WTC11 (cell line): Measurements from ENCODE around the gene CYP4F2. TPM values are rescaled to one million over a fixed set of nuclear protein-coding genes. Genes with fewer than 3 reads are reported as not detected.

Experiments
- ATAC-seq: fragments of 200-7000 bp; cut with Tn5 transposase; 2 replicates; pipeline ENCODE4 v1.10.0; 2021; ENCODE audit warnings: mild to moderate bottlenecking, moderate library complexity
- CTCF ChIA-PET: fragments of 300-600 bp; sonication (Branson Sonifier 250); formaldehyde crosslinking; loops from one replicate; lab custom pipeline; 2021; ENCODE audit warnings: antibody characterized with exemption; lab: Charles Lee
- POLR2A ChIA-PET: fragments of 350-600 bp; sonication (Branson Sonifier 250); formaldehyde crosslinking; loops from one replicate; lab custom pipeline; 2021; ENCODE audit warnings: antibody characterized with exemption; lab: Charles Lee
- DNase-seq: peaks from one replicate; pipeline ENCODE4 v3.0.0; 2021; ENCODE audit warnings: low spot score
- H3K27ac Mint-ChIP-seq: 2 replicates; pipeline ENCODE4 v1.8.0; 2021; ENCODE audit warnings: mixed read lengths
- H3K27me3 Mint-ChIP-seq: 2 replicates; pipeline ENCODE4 v1.8.0; 2021; ENCODE audit warnings: low read depth, mild to moderate bottlenecking, moderate library complexity, mixed read lengths
- H3K36me3 Mint-ChIP-seq: 2 replicates; pipeline ENCODE4 v1.8.0; 2021; ENCODE audit warnings: mixed read lengths
- H3K4me1 Mint-ChIP-seq: 2 replicates; pipeline ENCODE4 v1.8.0; 2022; ENCODE audit warnings: mixed read lengths
- H3K4me3 Mint-ChIP-seq: 2 replicates; pipeline ENCODE4 v1.8.0; 2021; ENCODE audit warnings: mild to moderate bottlenecking, moderate library complexity, mixed read lengths
- H3K9me3 Mint-ChIP-seq: 2 replicates; pipeline ENCODE4 v1.8.0; 2021; ENCODE audit warnings: mixed read lengths
- ARID4B ChIP-seq: sonication (generic); formaldehyde crosslinking; IDR thresholded peaks from 2 replicates; pipeline ENCODE4 v1.8.0; 2023; ENCODE audit warnings: missing genetic modification reagents, mild to moderate bottlenecking, borderline replicate concordance
- ATF3 ChIP-seq: sonication (generic); formaldehyde crosslinking; conservative IDR thresholded peaks from 2 replicates; pipeline ENCODE4 v1.8.1; 2022; ENCODE audit warnings: mild to moderate bottlenecking, missing genetic modification reagents
- ESRRA ChIP-seq: sonication (generic); formaldehyde crosslinking; IDR thresholded peaks from 2 replicates; pipeline ENCODE4 v1.8.1; 2022; ENCODE audit warnings: mild to moderate bottlenecking, missing genetic modification reagents, borderline replicate concordance
- ETV6 ChIP-seq: sonication (generic); formaldehyde crosslinking; IDR thresholded peaks from 2 replicates; pipeline ENCODE4 v1.8.1; 2022; ENCODE audit warnings: mild to moderate bottlenecking, missing genetic modification reagents
- FOXJ3 ChIP-seq: sonication (generic); formaldehyde crosslinking; IDR thresholded peaks from 2 replicates; pipeline ENCODE4 v1.9.0; 2021; ENCODE audit warnings: missing genetic modification reagents, mild to moderate bottlenecking, borderline replicate concordance
- FOXK1 ChIP-seq: sonication (generic); formaldehyde crosslinking; IDR thresholded peaks from 2 replicates; pipeline ENCODE4 v1.8.0; 2022; ENCODE audit warnings: mild to moderate bottlenecking, moderate library complexity, missing genetic modification reagents
- GABPB1 ChIP-seq: sonication (generic); formaldehyde crosslinking; IDR thresholded peaks from 2 replicates; pipeline ENCODE4 v1.8.1; 2023; ENCODE audit warnings: mild to moderate bottlenecking, missing genetic modification reagents
- KAT7 ChIP-seq: sonication (generic); formaldehyde crosslinking; IDR thresholded peaks from 2 replicates; pipeline ENCODE4 v1.8.1; 2023; ENCODE audit warnings: missing genetic modification reagents, mild to moderate bottlenecking, borderline replicate concordance
- MXD4 ChIP-seq: fragments of 250-450 bp; sonication (Bioruptor Pico); IDR thresholded peaks from 2 replicates; pipeline ENCODE4 v1.8.0; 2021; ENCODE audit warnings: mild to moderate bottlenecking, moderate library complexity, borderline replicate concordance
- MYBL2 ChIP-seq: sonication (generic); formaldehyde crosslinking; IDR thresholded peaks from 2 replicates; pipeline ENCODE4 v1.8.1; 2023; ENCODE audit warnings: mild to moderate bottlenecking, moderate library complexity, missing genetic modification reagents
- PRDM15 ChIP-seq: sonication (generic); formaldehyde crosslinking; IDR thresholded peaks from 2 replicates; pipeline ENCODE4 v1.8.0; 2022; ENCODE audit warnings: missing genetic modification reagents
- SMAD3 ChIP-seq: sonication (generic); formaldehyde crosslinking; IDR thresholded peaks from 2 replicates; pipeline ENCODE4 v1.8.0; 2022; ENCODE audit warnings: missing genetic modification reagents, mild to moderate bottlenecking, borderline replicate concordance
- STAT6 ChIP-seq: sonication (generic); formaldehyde crosslinking; conservative IDR thresholded peaks from 2 replicates; pipeline ENCODE4 v1.8.1; 2023; ENCODE audit warnings: mild to moderate bottlenecking, low read depth, missing genetic modification reagents, moderate library complexity
- ZNF121 ChIP-seq: sonication (generic); formaldehyde crosslinking; IDR thresholded peaks from 2 replicates; pipeline ENCODE4 v1.8.0; 2023; ENCODE audit warnings: missing genetic modification reagents
- ZNF138 ChIP-seq: sonication (generic); formaldehyde crosslinking; conservative IDR thresholded peaks from 2 replicates; pipeline ENCODE4 v1.8.1; 2022; ENCODE audit warnings: mild to moderate bottlenecking, moderate library complexity, missing genetic modification reagents
- ZNF317 ChIP-seq: sonication (generic); formaldehyde crosslinking; IDR thresholded peaks from 2 replicates; pipeline ENCODE4 v1.8.1; 2023; ENCODE audit warnings: low read depth, mild to moderate bottlenecking, moderate library complexity, missing genetic modification reagents, borderline replicate concordance
- ZNF671 ChIP-seq: fragments of 250-450 bp; sonication (Bioruptor Pico); IDR thresholded peaks from 2 replicates; pipeline ENCODE4 v1.8.0; 2021; ENCODE audit warnings: mild to moderate bottlenecking
- total RNA-seq: library from RNA; stranded (reverse); gene quantifications from 3 replicates; pipeline ENCODE4 v1.2.3, GENCODE V29; 2021
- TF ChIP-seq, protein P1 (sequence below): fragments of 250-450 bp; sonication (Bioruptor Pico); IDR thresholded peaks from 2 replicates; pipeline ENCODE4 v1.9.0; 2021; ENCODE audit warnings: mild to moderate bottlenecking, borderline replicate concordance
- TF ChIP-seq, protein P2 (sequence below): sonication (generic); formaldehyde crosslinking; IDR thresholded peaks from 2 replicates; pipeline ENCODE4 v1.8.0; 2022; ENCODE audit warnings: mild to moderate bottlenecking, missing genetic modification reagents

Gene CYP4F2
- total RNA-seq, 1 experiment from 2014 or later: 0.24 TPM

DNA sequence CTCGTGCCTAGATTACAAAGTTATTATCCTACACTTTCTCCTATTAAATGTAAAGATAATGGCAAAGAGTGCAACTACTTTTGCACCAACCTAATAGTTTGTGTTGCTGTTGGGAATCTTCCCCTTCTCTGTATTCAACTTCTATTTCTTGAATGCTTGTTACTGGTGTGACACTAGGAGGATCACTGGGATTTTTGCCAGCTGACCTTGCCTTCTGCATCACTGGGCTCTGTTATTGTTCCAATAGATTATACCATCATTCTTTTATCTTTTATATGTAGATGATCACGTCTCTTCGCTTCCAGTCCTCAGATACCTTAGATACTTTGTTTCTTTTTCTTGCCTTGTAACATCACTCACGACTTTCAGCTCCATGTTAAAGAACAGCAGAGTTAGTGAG, 47.4 kb upstream of the CYP4F2 start (continued):
- TF ChIP-seq, protein P1, sequence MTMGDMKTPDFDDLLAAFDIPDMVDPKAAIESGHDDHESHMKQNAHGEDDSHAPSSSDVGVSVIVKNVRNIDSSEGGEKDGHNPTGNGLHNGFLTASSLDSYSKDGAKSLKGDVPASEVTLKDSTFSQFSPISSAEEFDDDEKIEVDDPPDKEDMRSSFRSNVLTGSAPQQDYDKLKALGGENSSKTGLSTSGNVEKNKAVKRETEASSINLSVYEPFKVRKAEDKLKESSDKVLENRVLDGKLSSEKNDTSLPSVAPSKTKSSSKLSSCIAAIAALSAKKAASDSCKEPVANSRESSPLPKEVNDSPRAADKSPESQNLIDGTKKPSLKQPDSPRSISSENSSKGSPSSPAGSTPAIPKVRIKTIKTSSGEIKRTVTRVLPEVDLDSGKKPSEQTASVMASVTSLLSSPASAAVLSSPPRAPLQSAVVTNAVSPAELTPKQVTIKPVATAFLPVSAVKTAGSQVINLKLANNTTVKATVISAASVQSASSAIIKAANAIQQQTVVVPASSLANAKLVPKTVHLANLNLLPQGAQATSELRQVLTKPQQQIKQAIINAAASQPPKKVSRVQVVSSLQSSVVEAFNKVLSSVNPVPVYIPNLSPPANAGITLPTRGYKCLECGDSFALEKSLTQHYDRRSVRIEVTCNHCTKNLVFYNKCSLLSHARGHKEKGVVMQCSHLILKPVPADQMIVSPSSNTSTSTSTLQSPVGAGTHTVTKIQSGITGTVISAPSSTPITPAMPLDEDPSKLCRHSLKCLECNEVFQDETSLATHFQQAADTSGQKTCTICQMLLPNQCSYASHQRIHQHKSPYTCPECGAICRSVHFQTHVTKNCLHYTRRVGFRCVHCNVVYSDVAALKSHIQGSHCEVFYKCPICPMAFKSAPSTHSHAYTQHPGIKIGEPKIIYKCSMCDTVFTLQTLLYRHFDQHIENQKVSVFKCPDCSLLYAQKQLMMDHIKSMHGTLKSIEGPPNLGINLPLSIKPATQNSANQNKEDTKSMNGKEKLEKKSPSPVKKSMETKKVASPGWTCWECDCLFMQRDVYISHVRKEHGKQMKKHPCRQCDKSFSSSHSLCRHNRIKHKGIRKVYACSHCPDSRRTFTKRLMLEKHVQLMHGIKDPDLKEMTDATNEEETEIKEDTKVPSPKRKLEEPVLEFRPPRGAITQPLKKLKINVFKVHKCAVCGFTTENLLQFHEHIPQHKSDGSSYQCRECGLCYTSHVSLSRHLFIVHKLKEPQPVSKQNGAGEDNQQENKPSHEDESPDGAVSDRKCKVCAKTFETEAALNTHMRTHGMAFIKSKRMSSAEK (CRISPR knock-in tag): no peak
- TF ChIP-seq ZNF317 (CRISPR knock-in tag) (no peak), KAT7 (CRISPR knock-in tag) (no peak), MYBL2 (CRISPR knock-in tag) (no peak), GABPB1 (no peak), ARID4B (no peak), ZNF671 (CRISPR knock-in tag) (no peak), ZNF138 (CRISPR knock-in tag) (no peak), FOXJ3 (CRISPR knock-in tag) (no peak)
- TF ChIP-seq, protein P2, sequence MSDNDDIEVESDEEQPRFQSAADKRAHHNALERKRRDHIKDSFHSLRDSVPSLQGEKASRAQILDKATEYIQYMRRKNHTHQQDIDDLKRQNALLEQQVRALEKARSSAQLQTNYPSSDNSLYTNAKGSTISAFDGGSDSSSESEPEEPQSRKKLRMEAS (CRISPR knock-in tag): no peak

DNA sequence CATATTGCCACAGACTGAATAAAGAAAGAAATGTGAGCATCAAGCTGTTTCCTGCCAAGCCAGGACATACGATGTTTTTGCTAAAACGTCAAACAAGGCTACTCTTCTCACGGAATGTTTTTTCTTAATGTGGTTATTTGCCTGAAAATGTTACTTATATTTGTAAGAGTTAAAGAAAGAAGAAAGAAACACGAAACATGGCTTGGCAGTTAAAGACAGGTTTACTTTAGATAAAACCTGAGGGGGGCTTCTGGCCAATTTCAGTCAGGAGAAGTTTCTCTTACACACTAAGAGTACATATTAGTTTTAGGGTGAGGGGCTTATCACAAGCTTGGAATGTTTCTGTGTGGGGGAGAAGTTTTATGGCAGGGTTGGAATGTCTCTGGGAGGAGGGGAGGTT, 46.5 kb upstream of the CYP4F2 start:
- ATAC-seq (no peak), DNase-seq (no peak)
- Mint-ChIP-seq H3K4me1 (no peaks in the 10 kb centered on the region), H3K9me3 (peaks cover 81% of the 10 kb centered on the region), H3K4me3 (no peak overlapping the region), H3K27ac (no peak overlapping the region), H3K27me3 (peaks cover 12% of the 10 kb centered on the region), H3K36me3 (peaks cover 53% of the 10 kb centered on the region)
- CTCF ChIA-PET: no interaction called here
- POLR2A ChIA-PET: no interaction called here
- no peak for TF ChIP-seq MXD4

DNA sequence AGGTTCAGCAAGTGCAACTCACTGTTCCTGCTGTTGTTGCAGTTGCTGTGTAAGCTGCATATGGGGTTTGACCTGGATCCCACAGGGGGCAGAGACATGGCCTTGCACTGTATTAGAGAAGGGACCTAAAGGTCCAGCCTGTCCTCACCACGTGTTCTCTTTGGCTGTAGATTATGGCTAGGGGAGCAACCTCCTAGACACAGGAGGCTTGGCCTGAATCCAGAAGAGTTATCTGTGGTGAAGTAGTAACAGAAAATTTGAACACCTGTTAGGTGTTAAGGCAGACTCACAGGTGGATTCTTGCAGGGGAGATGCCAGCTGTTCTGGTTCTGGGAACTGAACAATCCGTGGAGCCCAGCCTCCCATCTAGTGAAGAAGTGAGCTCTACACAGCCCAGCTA, 39.9 kb upstream of the CYP4F2 start:
- Mint-ChIP-seq H3K27ac (no peak overlapping the region), H3K27me3 (peaks cover 42% of the 10 kb centered on the region), H3K4me1 (no peaks in the 10 kb centered on the region), H3K9me3 (peaks cover 62% of the 10 kb centered on the region), H3K4me3 (no peak overlapping the region), H3K36me3 (peaks cover 39% of the 10 kb centered on the region)
- DNase-seq (no peak), ATAC-seq (no peak)
- POLR2A ChIA-PET: no interaction called here
- CTCF ChIA-PET: no interaction called here
- TF ChIP-seq ATF3 (CRISPR knock-in tag) (no peak), ETV6 (CRISPR knock-in tag) (no peak), STAT6 (CRISPR knock-in tag) (no peak), PRDM15 (no peak), ZNF121 (CRISPR knock-in tag) (no peak), SMAD3 (no peak), FOXK1 (no peak), ESRRA (CRISPR knock-in tag) (no peak)
